GM21529 (cell line): ENCODE data around the gene JMY.

Source experiments
- ATAC-seq: cut with Tn5 transposase; IDR thresholded peaks from one replicate; pipeline ENCODE4 v1.9.1; 2021; ENCODE audit not compliant: unreplicated experiment

Gene JMY

GRCh38 chr5:79287380-79287779 lies 51.4 kb downstream of the JMY start:
- ATAC-seq = no peak

DNA sequence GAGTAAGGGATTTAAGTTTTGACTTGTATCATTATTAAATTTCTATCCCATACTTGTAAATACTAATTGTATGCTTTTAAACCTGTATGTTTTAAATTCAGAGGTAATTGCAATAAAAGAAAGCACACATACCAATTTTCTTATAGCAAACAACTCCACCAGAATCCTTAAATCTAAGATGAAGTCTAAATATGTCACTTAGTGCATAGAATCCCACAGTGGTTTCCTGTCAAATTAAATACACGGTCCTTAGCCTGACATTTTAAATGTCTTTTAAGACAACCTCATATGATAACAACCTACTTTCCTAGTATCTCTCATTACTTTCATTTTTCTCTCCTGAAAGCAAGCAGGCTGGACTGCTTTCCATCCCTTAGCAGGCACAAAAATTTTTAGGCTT lies 52.0 kb downstream of the JMY start:
- ATAC-seq = no peak

- ATAC-seq = no peak
Observed at GRCh38 chr5:79295029-79295428, 59.1 kb downstream of the JMY start.

DNA sequence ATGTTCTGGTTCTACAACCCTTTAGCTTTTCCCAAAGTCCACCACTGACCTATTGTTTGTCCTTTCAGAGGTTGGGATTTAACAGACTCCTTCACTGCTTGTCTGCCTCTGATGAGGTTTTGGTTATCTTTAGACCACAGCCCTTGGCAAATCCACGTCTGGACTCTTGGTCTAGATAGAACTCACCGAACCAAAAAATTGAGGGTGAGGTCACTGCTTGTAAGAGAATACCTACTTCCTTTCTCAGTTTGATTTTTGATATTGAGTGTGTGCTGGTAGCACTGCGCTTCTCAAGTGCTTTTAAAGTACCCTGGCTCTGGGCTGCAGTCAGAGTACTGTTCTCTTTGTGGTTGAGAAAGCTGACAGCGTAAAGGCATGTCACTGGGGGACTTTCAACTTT lies 61.7 kb downstream of the JMY start:
- ATAC-seq = no peak

DNA sequence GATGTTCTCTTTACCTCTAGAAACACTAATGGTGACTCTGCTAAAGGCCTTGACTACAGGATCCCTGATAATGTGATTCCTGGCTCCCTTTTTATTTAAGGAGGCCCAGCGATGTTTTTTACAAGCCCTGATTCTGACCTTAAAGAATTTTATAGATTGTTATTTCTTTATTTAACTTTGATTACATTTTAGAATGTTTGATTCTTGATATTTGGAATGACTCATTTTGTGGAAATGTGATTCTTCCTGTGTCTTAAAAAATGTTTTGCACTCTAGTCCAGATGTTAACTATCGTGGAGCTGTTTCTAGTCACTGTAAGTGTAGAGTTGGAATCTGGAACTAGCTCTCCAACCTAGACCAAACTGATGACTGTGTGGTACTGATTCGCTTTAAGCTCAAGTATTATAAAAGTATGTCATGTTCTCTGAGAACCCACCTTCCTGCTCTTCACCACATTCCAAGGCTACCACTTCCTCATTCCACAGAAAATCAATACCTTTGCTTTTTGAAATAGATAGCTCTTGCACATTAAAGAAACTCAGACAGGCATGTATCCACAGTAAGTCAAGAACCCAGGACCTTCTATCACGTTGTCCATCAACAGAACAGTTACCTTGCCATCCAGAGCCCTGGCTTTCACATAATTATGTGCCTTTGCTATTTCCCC lies 65.2 kb downstream of the JMY start:
- no peak for ATAC-seq

DNA sequence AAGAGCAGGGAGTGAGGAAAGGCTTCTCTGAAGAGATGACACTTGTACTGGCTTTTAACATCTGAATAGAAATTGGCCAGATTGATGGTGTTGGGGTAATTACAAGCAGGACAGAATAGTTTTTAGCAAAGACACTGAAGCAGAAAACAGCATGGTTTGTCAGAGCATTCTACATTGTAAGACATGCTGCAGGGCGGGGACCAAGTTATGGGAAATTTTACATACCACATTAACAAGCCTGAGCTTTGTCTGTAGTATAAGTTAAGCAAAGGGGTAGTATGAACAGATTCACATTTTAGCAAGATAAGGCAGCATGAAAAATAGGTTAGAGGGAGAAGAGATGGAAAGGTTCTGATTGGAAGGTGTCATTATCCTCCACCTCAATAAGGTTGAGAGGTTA lies 66.5 kb downstream of the JMY start:
- ATAC-seq = no peak

GRCh38 chr5:79305706-79306105 lies 69.8 kb downstream of the JMY start:
- no peak for ATAC-seq

- ATAC-seq = no peak
Observed at GRCh38 chr5:79318935-79319614, 83.1 kb downstream of the JMY start.

- no peak for ATAC-seq
Observed at GRCh38 chr5:79329453-79329852, 93.5 kb downstream of the JMY start.

DNA sequence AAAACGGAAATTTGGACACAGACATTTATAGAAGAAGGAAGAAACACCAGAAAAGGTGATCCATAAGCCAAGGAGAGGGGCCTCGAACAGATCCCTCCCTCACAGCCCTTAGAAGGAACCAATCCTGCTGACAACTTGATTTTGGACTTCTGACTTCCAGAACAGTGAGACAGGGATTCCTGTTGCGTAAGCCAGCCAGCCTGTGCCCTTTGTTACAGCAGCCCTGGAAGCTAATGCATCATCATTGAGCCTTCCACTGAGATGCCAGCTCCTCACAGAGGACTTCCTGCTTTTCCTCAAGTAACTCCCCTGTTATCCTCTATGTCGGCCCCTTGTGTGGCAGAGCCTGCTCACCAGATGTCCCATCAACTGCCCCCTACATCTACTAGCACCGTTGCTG lies 94.1 kb downstream of the JMY start:
- ATAC-seq = no peak

DNA sequence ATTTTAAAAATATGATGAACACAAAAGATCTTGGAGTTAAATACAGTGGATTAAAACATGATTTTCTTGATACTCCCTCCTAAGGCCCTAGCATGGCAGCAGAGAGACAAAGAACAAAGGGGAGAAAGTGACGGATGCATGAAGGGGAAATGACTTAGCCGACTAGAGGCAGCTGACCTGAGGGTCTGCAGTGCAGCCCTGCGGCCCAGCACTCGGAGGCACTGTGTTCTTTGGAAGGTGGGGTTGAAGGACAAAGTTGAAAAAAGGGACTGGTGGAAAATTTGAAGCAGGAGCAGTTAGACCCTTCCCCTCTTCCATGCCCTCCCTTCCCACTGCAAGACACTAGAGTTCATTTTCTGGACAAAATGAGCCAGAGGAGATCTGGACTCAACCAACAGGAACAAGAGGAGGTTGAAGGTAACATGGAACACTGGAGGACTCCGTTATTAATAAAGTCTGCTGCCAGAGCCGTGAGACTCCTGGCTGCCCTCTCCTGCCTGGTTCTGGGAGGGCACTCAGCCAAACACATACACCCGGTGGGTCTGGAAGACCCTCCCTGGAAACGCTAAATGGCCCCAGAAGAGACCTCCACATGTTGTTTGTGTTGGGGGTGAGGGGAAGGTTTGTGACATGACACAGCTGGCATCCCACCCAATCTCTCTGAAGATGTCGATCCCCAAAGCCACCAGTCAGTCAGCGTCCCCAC lies 98.1 kb downstream of the JMY start:
- no peak for ATAC-seq

- no peak for ATAC-seq
Observed at GRCh38 chr5:79346420-79346824, 110.5 kb downstream of the JMY start.

GRCh38 chr5:79349047-79349446 lies 113.1 kb downstream of the JMY start:
- ATAC-seq = no peak

- ATAC-seq = no peak
Observed at GRCh38 chr5:79349881-79350280, 114.0 kb downstream of the JMY start.

GRCh38 chr5:79357398-79357797 lies 121.5 kb downstream of the JMY start:
- no peak for ATAC-seq
